Measurements from ENCODE around the gene DNAH2.

DNA sequence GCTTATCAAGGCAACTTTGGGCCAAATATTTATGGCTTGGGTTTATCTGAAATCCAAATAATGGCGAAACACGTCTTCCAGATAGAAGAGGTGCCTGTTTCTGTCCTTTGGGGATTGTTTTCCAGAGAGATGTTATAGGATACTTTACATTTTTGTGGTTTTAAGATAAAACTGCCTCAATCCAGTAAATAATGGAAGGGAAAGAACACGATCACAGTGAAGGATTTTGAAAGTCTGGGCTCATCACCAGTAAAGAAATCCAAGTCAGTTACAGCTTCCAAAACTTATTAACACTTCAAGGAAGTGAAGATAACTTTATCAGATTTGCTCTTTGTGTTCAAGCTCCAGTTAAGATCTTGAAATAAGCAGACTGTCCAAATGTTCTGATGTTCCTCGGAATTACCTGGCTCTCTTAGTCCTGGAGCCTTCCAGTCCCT lies 30.1 kb downstream of the DNAH2 start:
- TF ChIP-seq CTCF (IDR thresholded peaks at IDR 0.05; ENCODE audit: poor library complexity, severe bottlenecking), result no peak
- no peak for TF ChIP-seq EP300 (conservative IDR thresholded peaks at IDR 0.05; ENCODE audit: poor library complexity, severe bottlenecking)
- TF ChIP-seq EZH2 (IDR thresholded peaks at IDR 0.05; ENCODE audit: borderline replicate concordance, insufficient read depth, low read length, poor library complexity, severe bottlenecking), result no peak
- TF ChIP-seq POLR2AphosphoS5 (IDR thresholded peaks at IDR 0.05), result no peak
